ENCODE data around the gene BEGAIN. TPM values are rescaled to one million over a fixed set of nuclear protein-coding genes. Genes with fewer than 3 reads are reported as not detected.

Gene BEGAIN
- total and polyA plus RNA-seq, 2 of the 8 experiments (the other 6 are each of a cell fraction or from before 2014, with no cell fraction given): 2.9 to 3.0 TPM

- TF ChIP-seq ATF2 (IDR thresholded peaks at IDR 0.05; ENCODE audit: low read length): no peak
- TF ChIP-seq SIN3A (conservative IDR thresholded peaks at IDR 0.05 in 1 of 2, IDR thresholded peaks at IDR 0.05 in 1 of 2; ENCODE audit: low read depth in 1 of 2, low read length in 2 of 2): no peak
- TF ChIP-seq RXRA (IDR thresholded peaks at IDR 0.05; ENCODE audit: insufficient read depth, low read depth, low read length): no peak
- TF ChIP-seq ATF3 (IDR thresholded peaks at IDR 0.05; ENCODE audit: insufficient read depth, low read depth, low read length): no peak
- TF ChIP-seq TAF7 (optimal IDR thresholded peaks at IDR 0.05; ENCODE audit: borderline replicate concordance, low read depth, low read length): no peak
- no peak for TF ChIP-seq USF2 (IDR thresholded peaks at IDR 0.05; ENCODE audit: low read length)
These were observed 20.6 kb downstream of the BEGAIN start (continued) for GRCh38 chr14:100566586-100566985.

Data from H1 (cell line).